T-cell (primary cell): ENCODE results near the gene HMGXB3. TPM values are rescaled to one million over a fixed set of nuclear protein-coding genes. Genes with fewer than 3 reads are reported as not detected.

ENCODE experiments used
- ATAC-seq, 4 experiments: fragments of 200-7000 bp in 3 of 4; fragments of 150-1000 bp in 1 of 4; cut with Tn5 transposase; replicated peaks in 1 of 4; 1 replicate in 3 of 4; 2 replicates in 1 of 4; pipeline ENCODE4 v1.10.0; 2021; ENCODE audit warnings: moderate library complexity in 3 of 4, mild to moderate bottlenecking in 2 of 4, moderate number of reproducible peaks in 1 of 4
- CTCF ChIA-PET, 2 donors: fragments of 300-600 bp; sonication (Branson Sonifier 250); formaldehyde crosslinking; loops; one replicate each; lab custom pipeline; 2022; ENCODE audit warnings: antibody characterized with exemption in 2 of 2; lab: Charles Lee
- POLR2A ChIA-PET, 2 donors: fragments of 300-600 bp; sonication (Branson Sonifier 250); formaldehyde crosslinking; loops; one replicate each; lab custom pipeline; 2022; ENCODE audit warnings: antibody characterized with exemption in 2 of 2; lab: Charles Lee
- DNase-seq, 35 experiments: peaks; one replicate each; pipeline versions ENCODE4 v3.0.0 to v3.0.0-alpha.2; 2013 to 2023
- H3K27ac ChIP-seq: one replicate; pipeline ENCODE4 v1.5.1; 2013; ENCODE audit warnings: low read length
- H3K27me3 ChIP-seq, 2 experiments: replicated peaks in 1 of 2; 1 replicate in 1 of 2; 2 replicates in 1 of 2; pipeline versions ENCODE4 v1.6.1 to v1.7.0; 2013; ENCODE audit warnings: low read length in 1 of 2, mixed read lengths in 1 of 2; ENCODE audit not compliant: control insufficient read depth in 2 of 2, insufficient read depth in 2 of 2; ENCODE audit errors: extremely low read depth in 1 of 2
- H3K36me3 ChIP-seq, 2 donors: 1 replicate in 1 of 2; 2 replicates in 1 of 2; pipeline versions ENCODE4 v1.6.1 to v1.7.0; 2013; ENCODE audit warnings: low read length in 1 of 2; ENCODE audit not compliant: control insufficient read depth in 2 of 2, insufficient read depth in 1 of 2; ENCODE audit errors: extremely low read depth in 1 of 2
- H3K4me1 ChIP-seq, 2 experiments: 1 replicate in 1 of 2; 2 replicates in 1 of 2; pipeline versions ENCODE4 v1.6.1 to v1.7.0; 2013; ENCODE audit warnings: low read length in 2 of 2, mixed read lengths in 1 of 2; ENCODE audit not compliant: insufficient read depth in 2 of 2, control insufficient read depth in 1 of 2; ENCODE audit errors: extremely low read depth in 1 of 2
- H3K4me3 ChIP-seq, 2 donors: 1 replicate in 1 of 2; 2 replicates in 1 of 2; pipeline versions ENCODE4 v1.5.1 to v1.7.0; 2013; ENCODE audit warnings: mild to moderate bottlenecking in 2 of 2, low read length in 1 of 2, moderate library complexity in 1 of 2; ENCODE audit not compliant: control insufficient read depth in 1 of 2; ENCODE audit errors: extremely low read depth in 1 of 2
- H3K9me3 ChIP-seq: 2 replicates; pipeline ENCODE4 v1.7.0; 2013
- H3K27ac Mint-ChIP-seq, 2 donors: one replicate each; pipeline ENCODE4 v1.8.0; 2020 to 2021; ENCODE audit warnings: mild to moderate bottlenecking in 2 of 2, mixed read lengths in 2 of 2
- H3K27me3 Mint-ChIP-seq, 2 donors: one replicate each; pipeline ENCODE4 v1.8.0; 2021 to 2022; ENCODE audit warnings: mixed read lengths in 2 of 2
- H3K36me3 Mint-ChIP-seq: one replicate; pipeline ENCODE4 v1.8.0; 2021; ENCODE audit warnings: mixed read lengths
- H3K4me1 Mint-ChIP-seq, 3 donors: one replicate each; pipeline ENCODE4 v1.8.0; 2020 to 2022; ENCODE audit warnings: mixed read lengths in 3 of 3, mild to moderate bottlenecking in 1 of 3
- H3K4me3 Mint-ChIP-seq, 3 donors: one replicate each; pipeline ENCODE4 v1.8.0; 2020 to 2022; ENCODE audit warnings: mild to moderate bottlenecking in 3 of 3, mixed read lengths in 3 of 3, moderate library complexity in 3 of 3
- H3K9me3 Mint-ChIP-seq, 3 donors: one replicate each; pipeline ENCODE4 v1.8.0; 2020 to 2022; ENCODE audit warnings: mixed read lengths in 3 of 3
- WGBS: methylation state at CpG from one replicate; pipeline ENCODE4 v1.1.5; 2013; ENCODE audit warnings: missing lambda C conversion rate; ENCODE audit not compliant: insufficient coverage; 5-methylcytosine and 5-hydroxymethylcytosine counted together
- total RNA-seq, 35 experiments: library from RNA in 6 of 35; stranded (reverse) in 6 of 35; fragments of 120-200 nt in 1 of 35; gene quantifications; one replicate each; pipeline versions ENCODE4 v1.2.1 to v1.2.4 and lab custom pipeline; 2013 to 2026

The HMGXB3 gene
- total RNA-seq, 5 donors from 2014 or later (not counting 1 experiment from before 2014, with no cell fraction given): 28.9 to 35.2 (median 30.9) TPM

DNA sequence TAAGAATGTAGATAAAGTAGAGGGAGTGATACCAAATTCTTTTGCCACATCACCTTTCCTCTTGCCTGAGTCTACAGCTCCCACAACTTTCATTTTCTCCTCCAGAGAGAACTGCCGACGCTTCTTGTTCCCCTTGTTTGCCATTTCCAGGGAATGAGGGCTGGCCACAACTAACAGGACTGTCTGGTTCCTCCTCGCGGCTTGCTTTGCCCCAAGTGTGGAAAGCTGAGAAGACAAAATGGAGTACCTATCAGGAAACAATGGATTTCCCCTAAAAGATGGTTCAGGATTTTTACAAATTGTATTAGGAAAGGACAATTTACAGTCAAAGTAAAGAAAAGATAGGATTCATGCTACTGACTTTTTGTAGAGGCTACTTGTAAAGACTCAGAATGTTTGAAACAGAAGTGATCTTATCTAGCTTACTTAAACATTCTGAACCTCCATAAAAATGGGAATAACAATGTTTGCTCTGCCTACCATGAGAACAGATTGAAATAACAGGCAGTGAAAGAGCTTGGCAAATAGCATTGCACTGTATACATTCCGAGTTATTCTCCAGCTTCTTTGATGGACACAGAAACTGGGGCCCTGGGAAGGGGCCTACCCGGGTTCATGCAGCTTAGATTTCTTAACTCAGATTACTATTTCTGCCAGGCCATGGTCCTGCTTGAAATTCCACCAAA is 4.2 kb upstream of the HMGXB3 start:
- DNase-seq (no peak), ATAC-seq (no peak)
- 100% methylated on average over 2 of the region's 6 CpGs for WGBS
- H3K4me3 Mint-ChIP-seq: no peak overlapping the region
- Histone ChIP-seq H3K4me3 (no peak overlapping the region), H3K4me1 (peaks cover 0 to 14% of the 10 kb centered on the region in 2 experiments), H3K27ac (no peak overlapping the region), H3K9me3 (no peaks in the 10 kb centered on the region), H3K27me3 (no peaks in the 10 kb centered on the region), H3K36me3 (peaks cover 0 to 5% of the 10 kb centered on the region in 2 donors)
- peaks cover 11% of the 10 kb centered on the region for H3K36me3 Mint-ChIP-seq
- no peaks in the 10 kb centered on the region for H3K9me3 Mint-ChIP-seq
- H3K27me3 Mint-ChIP-seq: no peaks in the 10 kb centered on the region
- CTCF ChIA-PET: interaction anchor here in 1 of 2 donors (1.1 kb wide), 1 partner anchor 162 kb away, joined by 3 read pairs; no protein-coding TSS in a partner anchor
- H3K27ac Mint-ChIP-seq: no peak overlapping the region
- POLR2A ChIA-PET: no interaction called here
- peaks cover 14 to 21% (median 15%) of the 10 kb centered on the region in 3 donors for H3K4me1 Mint-ChIP-seq

- no peaks in the 10 kb centered on the region for H3K27me3 Mint-ChIP-seq
- peaks cover 7 to 26% of the 10 kb centered on the region in 2 experiments for H3K4me1 ChIP-seq
- POLR2A ChIA-PET: interaction anchor here in 1 of 2 donors (1.0 kb wide), 1 partner anchor 1254 kb away, joined by 3 read pairs; no protein-coding TSS in a partner anchor
- H3K9me3 Mint-ChIP-seq: no peaks in the 10 kb centered on the region
- no peak overlapping the region for H3K27ac Mint-ChIP-seq
- peaks cover 0 to 5% of the 10 kb centered on the region in 2 donors for H3K36me3 ChIP-seq
- H3K4me3 Mint-ChIP-seq: peak overlapping the region in 1 of 3 donors; percentile 87
- H3K4me3 ChIP-seq: no peak overlapping the region
- no peak overlapping the region for H3K27ac ChIP-seq
- DNase-seq (no peak), ATAC-seq (no peak)
- peaks cover 32 to 39% (median 32%) of the 10 kb centered on the region in 3 donors for H3K4me1 Mint-ChIP-seq
- no peaks in the 10 kb centered on the region for H3K27me3 ChIP-seq
- CTCF ChIA-PET: no interaction called here
- peaks cover 11% of the 10 kb centered on the region for H3K36me3 Mint-ChIP-seq
- no peaks in the 10 kb centered on the region for H3K9me3 ChIP-seq
- 100% methylated on average over 1 of the region's 3 CpGs for WGBS
Measured at GRCh38 chr5:149998281-149998680, 2.3 kb upstream of the HMGXB3 start.

DNA sequence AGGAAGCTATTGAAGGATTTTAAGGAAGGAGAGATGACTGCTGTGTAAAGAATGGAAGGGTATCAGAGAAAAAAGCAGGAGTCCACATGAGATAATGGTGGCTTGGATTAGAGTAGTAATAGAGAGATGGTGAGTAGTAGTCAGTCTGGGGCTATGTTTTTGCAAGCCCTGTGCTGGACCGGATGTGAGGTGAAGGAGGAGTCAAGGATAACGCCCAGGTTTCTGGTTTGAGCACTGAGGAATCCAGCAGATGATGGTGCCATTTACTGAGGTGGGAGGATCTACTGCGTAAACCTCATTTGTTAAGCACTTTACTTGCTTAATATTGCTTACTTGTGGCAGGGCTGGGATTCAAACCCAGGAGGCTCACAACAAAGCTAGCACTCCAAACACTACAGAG is 1.2 kb upstream of the HMGXB3 start:
- WGBS: 94% methylated on average over 2 of the region's 3 CpGs
- H3K36me3 Mint-ChIP-seq: peaks cover 16% of the 10 kb centered on the region
- H3K27ac Mint-ChIP-seq: peak overlapping the region; percentile 88 to 93
- H3K4me1 ChIP-seq: peaks cover 7 to 28% of the 10 kb centered on the region in 2 experiments
- no peaks in the 10 kb centered on the region for H3K9me3 Mint-ChIP-seq
- ChIA-PET CTCF (interaction anchor here in 1 of 2 donors (1.4 to 2.5 kb wide), 3 partner anchors 10 to 40 kb away, joined by 3 to 13 read pairs (median 4); partner anchors contain the start of gene SLC26A2), POLR2A (interaction anchor here (0.7 to 1.5 kb wide), 3 partner anchors 38 to 1253 kb away, joined by 3 read pairs; no protein-coding TSS in a partner anchor)
- peak overlapping the region; percentile 87 to 89 (median 87) for H3K4me3 Mint-ChIP-seq
- H3K36me3 ChIP-seq: peaks cover 0 to 8% of the 10 kb centered on the region in 2 donors
- H3K4me1 Mint-ChIP-seq: peaks cover 40 to 48% (median 40%) of the 10 kb centered on the region in 3 donors
- peak overlapping the region; percentile 75 for H3K27ac ChIP-seq
- H3K4me3 ChIP-seq: no peak overlapping the region
- H3K27me3 ChIP-seq: no peaks in the 10 kb centered on the region
- no peaks in the 10 kb centered on the region for H3K27me3 Mint-ChIP-seq
- DNase-seq (no peak), ATAC-seq (no peak)
- H3K9me3 ChIP-seq: no peaks in the 10 kb centered on the region

- H3K4me1 Mint-ChIP-seq: peaks cover 45 to 53% (median 45%) of the 10 kb centered on the region in 3 donors
- Histone ChIP-seq H3K4me3 (peak overlapping the region; percentile 55 to 87), H3K9me3 (no peaks in the 10 kb centered on the region), H3K36me3 (peaks cover 0 to 12% of the 10 kb centered on the region in 2 donors), H3K4me1 (peaks cover 7 to 28% of the 10 kb centered on the region in 2 experiments), H3K27ac (peak overlapping the region; percentile 75), H3K27me3 (no peaks in the 10 kb centered on the region)
- peak overlapping the region; percentile 88 to 93 for H3K27ac Mint-ChIP-seq
- ChIA-PET CTCF (interaction anchor here in 1 of 2 donors (1.4 to 2.5 kb wide), 3 partner anchors 9 to 41 kb away, joined by 3 to 13 read pairs (median 4); partner anchors contain the start of gene SLC26A2), POLR2A (interaction anchor here in 1 of 2 donors (0.7 to 1.5 kb wide), 2 partner anchors 38 to 458 kb away, joined by 3 read pairs; no protein-coding TSS in a partner anchor)
- ATAC-seq: no peak
- no peak for DNase-seq
- 44% methylated on average over 1 of the region's 7 CpGs for WGBS
- H3K9me3 Mint-ChIP-seq: no peaks in the 10 kb centered on the region
- H3K27me3 Mint-ChIP-seq: no peaks in the 10 kb centered on the region
- peak overlapping the region; percentile 87 to 89 (median 87) for H3K4me3 Mint-ChIP-seq
- H3K36me3 Mint-ChIP-seq: peaks cover 20% of the 10 kb centered on the region
Measured at GRCh38 chr5:149999866-150000255, 678 bp upstream of the HMGXB3 start.

- Histone ChIP-seq H3K36me3 (peaks cover 0 to 17% of the 10 kb centered on the region in 2 donors), H3K27ac (peak overlapping the region; percentile 75), H3K9me3 (no peaks in the 10 kb centered on the region), H3K4me3 (peak overlapping the region; percentile 55 to 87), H3K4me1 (peaks cover 7 to 28% of the 10 kb centered on the region in 2 experiments), H3K27me3 (no peaks in the 10 kb centered on the region)
- DNase-seq (peak in 32 of 35 experiments; percentile 5 to 60 (median 20)), ATAC-seq (peak; percentile 11 to 30 (median 25))
- no peaks in the 10 kb centered on the region for H3K9me3 Mint-ChIP-seq
- peaks cover 21% of the 10 kb centered on the region for H3K36me3 Mint-ChIP-seq
- POLR2A ChIA-PET: no interaction called here
- WGBS: under 1% methylated on average over 42 of the region's 44 CpGs
- H3K4me3 Mint-ChIP-seq: peak overlapping the region; percentile 87 to 89 (median 87)
- CTCF ChIA-PET: interaction anchor here in 1 of 2 donors (0.6 to 2.5 kb wide), 2 partner anchors 40 to 41 kb away, joined by 3 to 13 read pairs; partner anchors contain the start of gene SLC26A2
- peaks cover 46 to 55% (median 50%) of the 10 kb centered on the region in 3 donors for H3K4me1 Mint-ChIP-seq
- H3K27me3 Mint-ChIP-seq: no peaks in the 10 kb centered on the region
- H3K27ac Mint-ChIP-seq: peak overlapping the region; percentile 84 to 90
Measured at GRCh38 chr5:150000990-150001659, 586 bp downstream of the HMGXB3 start.
